Osteocyte (in vitro differentiated cells): ENCODE results near the gene GLG1. TPM values are rescaled to one million over a fixed set of nuclear protein-coding genes. Genes with fewer than 3 reads are reported as not detected.

Experiments
- DNase-seq: peaks from one replicate; pipeline ENCODE4 v3.0.0; 2021; ENCODE audit warnings: mixed read lengths; ENCODE audit not compliant: unreplicated experiment; ENCODE audit errors: extremely low spot score
- H3K27ac Mint-ChIP-seq: one replicate; pipeline ENCODE4 v1.8.0; 2021; ENCODE audit warnings: mild to moderate bottlenecking, mixed read lengths; ENCODE audit not compliant: unreplicated experiment
- H3K27me3 Mint-ChIP-seq: one replicate; pipeline ENCODE4 v1.8.0; 2021; ENCODE audit warnings: mixed read lengths; ENCODE audit not compliant: unreplicated experiment
- H3K36me3 Mint-ChIP-seq: one replicate; pipeline ENCODE4 v1.8.0; 2021; ENCODE audit warnings: mixed read lengths; ENCODE audit not compliant: unreplicated experiment
- H3K4me1 Mint-ChIP-seq: one replicate; pipeline ENCODE4 v1.8.0; 2021; ENCODE audit warnings: mixed read lengths; ENCODE audit not compliant: unreplicated experiment
- H3K4me3 Mint-ChIP-seq: one replicate; pipeline ENCODE4 v1.8.0; 2021; ENCODE audit warnings: mild to moderate bottlenecking, moderate library complexity, mixed read lengths; ENCODE audit not compliant: unreplicated experiment
- H3K9me3 Mint-ChIP-seq: one replicate; pipeline ENCODE4 v1.8.0; 2021; ENCODE audit warnings: mixed read lengths; ENCODE audit not compliant: unreplicated experiment
- total RNA-seq: library from RNA; stranded (reverse); gene quantifications from 2 replicates; pipeline ENCODE4 v1.2.1, GENCODE V29; 2021
- TF ChIP-seq, protein P1 (sequence below): fragments of 200-600 bp; sonication (generic); IDR thresholded peaks from 2 replicates; pipeline ENCODE4 v1.5.0; 2021; ENCODE audit warnings: antibody characterized with exemption, mild to moderate bottlenecking, moderate library complexity

The GLG1 gene
- total RNA-seq, 1 donor from 2014 or later = 241 TPM

DNA sequence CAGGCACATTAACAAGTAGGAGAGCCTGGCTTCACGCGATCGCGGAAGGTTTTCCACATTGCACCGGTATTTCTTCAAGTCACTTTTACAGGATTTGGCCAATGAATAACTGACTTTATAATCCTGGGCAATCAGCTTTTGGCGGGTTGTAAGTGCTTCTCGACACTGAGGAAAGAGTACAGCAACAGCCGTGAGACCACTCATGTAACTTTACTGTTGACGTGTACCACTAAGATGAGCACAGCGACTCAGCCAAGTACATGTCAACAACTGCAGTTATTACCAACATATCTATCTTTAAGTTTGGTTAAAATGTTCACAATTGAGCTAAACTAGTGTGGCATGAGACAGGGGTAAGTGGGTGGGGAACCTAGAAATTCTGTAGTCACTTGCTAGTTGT is 113.9 kb downstream of the GLG1 start:
- Mint-ChIP-seq H3K4me3 (no peak overlapping the region), H3K27me3 (no peaks in the 10 kb centered on the region), H3K27ac (no peak overlapping the region), H3K4me1 (no peaks in the 10 kb centered on the region), H3K36me3 (peaks cover 40% of the 10 kb centered on the region), H3K9me3 (no peaks in the 10 kb centered on the region)
- TF ChIP-seq, protein P1, sequence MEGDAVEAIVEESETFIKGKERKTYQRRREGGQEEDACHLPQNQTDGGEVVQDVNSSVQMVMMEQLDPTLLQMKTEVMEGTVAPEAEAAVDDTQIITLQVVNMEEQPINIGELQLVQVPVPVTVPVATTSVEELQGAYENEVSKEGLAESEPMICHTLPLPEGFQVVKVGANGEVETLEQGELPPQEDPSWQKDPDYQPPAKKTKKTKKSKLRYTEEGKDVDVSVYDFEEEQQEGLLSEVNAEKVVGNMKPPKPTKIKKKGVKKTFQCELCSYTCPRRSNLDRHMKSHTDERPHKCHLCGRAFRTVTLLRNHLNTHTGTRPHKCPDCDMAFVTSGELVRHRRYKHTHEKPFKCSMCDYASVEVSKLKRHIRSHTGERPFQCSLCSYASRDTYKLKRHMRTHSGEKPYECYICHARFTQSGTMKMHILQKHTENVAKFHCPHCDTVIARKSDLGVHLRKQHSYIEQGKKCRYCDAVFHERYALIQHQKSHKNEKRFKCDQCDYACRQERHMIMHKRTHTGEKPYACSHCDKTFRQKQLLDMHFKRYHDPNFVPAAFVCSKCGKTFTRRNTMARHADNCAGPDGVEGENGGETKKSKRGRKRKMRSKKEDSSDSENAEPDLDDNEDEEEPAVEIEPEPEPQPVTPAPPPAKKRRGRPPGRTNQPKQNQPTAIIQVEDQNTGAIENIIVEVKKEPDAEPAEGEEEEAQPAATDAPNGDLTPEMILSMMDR = no peak
- no peak for DNase-seq

DNA sequence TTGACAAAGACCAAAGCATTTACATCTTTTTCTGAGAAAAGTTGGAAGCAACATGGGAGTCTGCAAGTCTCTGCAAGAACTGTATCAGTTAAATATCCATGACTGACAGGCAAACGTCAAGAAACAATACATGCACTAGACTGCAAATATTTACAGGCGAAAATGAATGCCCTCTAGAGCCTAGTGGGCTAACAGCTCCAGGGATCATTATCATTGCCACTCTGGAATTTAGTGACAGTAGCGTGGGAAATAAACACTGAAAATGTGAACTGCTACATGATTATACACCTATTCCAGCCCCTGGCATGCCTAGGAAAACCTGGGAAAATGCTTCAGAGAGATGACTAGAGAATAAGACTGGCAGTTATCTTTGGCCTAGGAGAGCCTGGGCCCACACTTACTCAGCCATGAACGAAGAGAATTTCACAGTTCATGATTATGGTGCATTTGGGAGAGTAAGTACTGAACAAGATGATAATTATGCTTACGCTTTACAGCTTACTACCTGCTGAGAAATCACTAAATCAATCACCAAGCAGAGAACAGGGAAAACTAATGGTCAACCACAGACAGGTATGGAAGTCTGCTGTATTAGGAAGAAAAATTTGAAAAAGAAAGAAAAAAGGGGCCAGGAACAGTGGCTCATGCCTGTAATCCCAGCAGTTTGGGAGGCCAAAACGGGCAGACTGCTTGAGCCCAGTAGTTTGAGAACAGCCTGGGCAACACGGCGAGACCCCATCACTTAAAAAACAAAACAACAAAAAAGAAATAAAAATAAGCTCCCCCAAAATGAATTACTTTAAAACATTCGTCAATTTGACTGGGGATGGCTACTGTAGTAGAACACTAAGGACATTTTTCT is 119.0 kb downstream of the GLG1 start:
- H3K4me3 Mint-ChIP-seq = no peak overlapping the region
- H3K27ac Mint-ChIP-seq = no peak overlapping the region
- no peak for DNase-seq
- H3K36me3 Mint-ChIP-seq = peaks cover 36% of the 10 kb centered on the region
- TF ChIP-seq, protein P1 = no peak
- no peaks in the 10 kb centered on the region for H3K27me3 Mint-ChIP-seq
- no peaks in the 10 kb centered on the region for H3K9me3 Mint-ChIP-seq
- peaks cover 13% of the 10 kb centered on the region for H3K4me1 Mint-ChIP-seq

DNA sequence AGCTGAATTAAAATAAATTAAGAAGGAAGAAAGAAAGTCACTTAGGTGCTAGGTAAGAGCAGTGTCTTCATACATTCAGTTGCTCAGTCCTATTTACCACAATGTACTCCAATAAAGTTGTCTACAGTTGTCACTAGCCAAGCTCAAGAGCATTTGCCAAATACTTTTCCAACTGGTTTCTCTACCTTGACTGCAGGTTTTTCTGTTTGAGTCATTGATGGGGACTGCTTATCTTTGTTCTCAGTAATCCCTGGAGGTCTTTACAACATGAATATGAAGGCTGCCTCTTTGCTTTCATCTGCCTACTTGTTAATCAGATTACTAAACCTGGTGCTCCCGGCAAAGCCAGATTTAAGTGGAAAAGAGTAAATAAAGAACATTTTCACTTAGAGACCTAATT is 121.0 kb downstream of the GLG1 start:
- H3K4me1 Mint-ChIP-seq = peaks cover 23% of the 10 kb centered on the region
- H3K4me3 Mint-ChIP-seq = no peak overlapping the region
- H3K36me3 Mint-ChIP-seq = peaks cover 27% of the 10 kb centered on the region
- DNase-seq = no peak
- no peak overlapping the region for H3K27ac Mint-ChIP-seq
- TF ChIP-seq, protein P1 = no peak
- no peaks in the 10 kb centered on the region for H3K9me3 Mint-ChIP-seq
- H3K27me3 Mint-ChIP-seq = no peaks in the 10 kb centered on the region

DNA sequence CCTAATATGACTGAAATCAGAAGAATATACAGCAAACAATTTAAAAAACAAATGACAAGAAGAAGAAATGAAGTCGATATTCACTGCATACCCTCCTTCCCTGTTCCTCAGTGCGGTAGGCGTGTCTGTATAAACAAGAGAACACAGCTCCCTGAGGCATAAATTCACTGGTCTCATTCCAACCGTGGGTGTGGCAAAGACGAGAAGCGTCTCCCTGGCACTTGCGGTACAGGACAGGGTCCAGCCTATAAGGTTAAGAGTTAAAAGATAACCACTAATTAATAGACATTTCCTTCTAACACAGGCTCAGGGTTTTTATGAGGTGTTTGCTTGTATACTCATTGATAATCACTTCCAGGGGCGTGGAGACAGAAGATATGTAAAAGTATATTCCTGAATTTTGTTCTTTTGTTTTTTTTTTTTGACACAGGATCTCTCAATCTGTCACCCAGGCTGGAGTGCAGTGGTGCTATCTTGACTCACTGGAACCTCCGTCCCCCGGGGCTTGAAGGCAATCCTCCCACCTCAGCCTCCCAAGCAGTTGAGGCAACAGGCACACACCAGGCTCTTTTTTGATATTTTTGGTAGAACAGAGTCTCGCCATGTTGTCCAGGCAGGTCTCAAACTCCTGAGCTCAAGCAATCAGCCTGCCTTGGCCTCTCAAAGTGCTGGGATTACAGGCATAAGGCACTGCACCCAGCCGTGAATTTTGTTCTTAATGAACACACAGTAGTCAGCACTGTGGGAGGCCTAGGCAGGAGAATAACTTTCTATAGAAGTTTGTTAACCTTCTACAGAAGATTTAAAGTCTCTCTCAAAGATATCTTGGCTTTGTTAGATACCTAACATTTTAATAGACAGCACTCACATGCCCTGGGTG is 126.5 kb downstream of the GLG1 start:
- Mint-ChIP-seq H3K4me1 (peaks cover 45% of the 10 kb centered on the region), H3K9me3 (no peaks in the 10 kb centered on the region), H3K27ac (peak overlapping the region; percentile 79), H3K27me3 (no peaks in the 10 kb centered on the region), H3K4me3 (peak overlapping the region; percentile 49), H3K36me3 (peaks cover 28% of the 10 kb centered on the region)
- no peak for DNase-seq
- TF ChIP-seq, protein P1 = no peak

DNA sequence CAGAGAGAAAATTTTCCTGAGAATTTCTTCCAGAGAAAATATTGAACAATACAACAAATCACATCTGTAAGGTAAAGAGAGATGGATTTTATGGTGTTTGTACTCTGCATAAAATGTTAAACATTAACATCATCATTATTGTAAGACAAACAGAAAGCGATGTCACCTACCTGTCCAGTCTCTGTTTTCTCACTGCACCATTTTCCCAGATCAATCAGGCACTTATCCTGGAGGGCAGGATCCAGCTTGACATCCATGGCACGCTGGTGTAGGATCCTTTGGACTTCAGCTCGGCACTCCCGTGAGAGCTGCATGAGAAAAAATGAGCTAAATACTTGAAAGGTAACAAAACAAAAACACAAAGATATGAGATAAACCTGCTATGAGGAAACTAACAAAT is 129.7 kb downstream of the GLG1 start:
- peaks cover 38% of the 10 kb centered on the region for H3K36me3 Mint-ChIP-seq
- H3K4me3 Mint-ChIP-seq = no peak overlapping the region
- peaks cover 28% of the 10 kb centered on the region for H3K4me1 Mint-ChIP-seq
- no peak for DNase-seq
- no peaks in the 10 kb centered on the region for H3K9me3 Mint-ChIP-seq
- TF ChIP-seq, protein P1 = no peak
- no peaks in the 10 kb centered on the region for H3K27me3 Mint-ChIP-seq
- H3K27ac Mint-ChIP-seq = no peak overlapping the region
